Measurements from ENCODE around the gene KRT16.
"Not testable (repeated sequence)": the region's sequence is repeated elsewhere in the genome, so short reads cannot be mapped to it uniquely, and the experiment has no call there.

KRT16 gene

DNA sequence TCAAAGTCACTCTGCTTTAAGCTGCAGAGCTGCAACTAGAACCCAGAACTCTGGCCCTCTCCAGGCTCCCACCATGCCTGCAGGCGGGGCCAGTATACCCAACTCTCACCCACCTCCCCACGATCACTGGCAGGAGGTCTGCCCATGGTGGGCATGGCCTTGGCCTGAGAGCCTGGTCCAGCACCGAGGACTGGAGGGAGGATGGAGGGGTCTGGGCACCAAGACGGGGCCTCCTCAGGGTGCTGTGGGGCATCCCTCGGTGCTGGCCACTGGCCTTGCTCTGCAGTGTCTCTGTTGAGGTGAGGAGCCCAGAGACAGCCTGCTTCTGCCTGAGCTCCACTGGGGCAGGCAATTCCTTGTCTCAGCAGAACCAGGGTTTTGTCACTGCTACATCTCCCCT lies 1.5 kb upstream of the KRT16 start:
- no peak for DNase-seq

- DNase-seq = no peak
Measured at GRCh38 chr17:41613277-41614082, 913 bp upstream of the KRT16 start.

DNA sequence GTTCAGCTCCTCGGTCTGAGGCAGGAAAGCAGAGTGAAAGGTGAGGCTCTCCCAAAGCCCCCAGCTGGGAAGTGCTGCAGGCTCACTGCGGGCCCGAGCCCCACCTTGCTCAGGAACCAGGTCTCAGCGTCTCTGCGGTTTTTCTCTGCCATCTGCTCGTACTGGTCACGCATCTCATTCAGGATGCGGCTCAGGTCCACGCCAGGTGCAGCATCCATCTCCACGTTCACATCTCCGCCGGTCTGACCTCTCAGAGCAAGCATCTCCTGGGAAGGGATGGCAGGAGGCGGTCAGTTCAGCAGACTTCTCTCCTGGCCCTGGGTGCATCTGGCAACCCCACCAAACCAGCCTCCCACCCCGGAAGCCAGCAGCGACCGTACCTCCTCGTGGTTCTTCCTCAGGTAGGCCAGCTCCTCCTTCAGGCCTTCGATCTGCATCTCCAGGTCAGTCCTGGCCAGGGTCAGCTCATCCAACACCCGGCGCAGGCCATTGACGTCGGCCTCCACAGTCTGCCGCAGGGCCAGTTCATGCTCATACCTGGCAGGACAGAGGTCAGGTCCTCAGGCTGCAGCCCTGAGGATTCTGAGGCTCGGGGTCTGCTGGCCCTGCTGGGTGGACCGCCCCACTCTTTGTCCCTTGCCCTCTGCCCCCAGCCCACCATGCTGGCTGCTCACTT lies 1.5 kb downstream of the KRT16 start:
- no peak for DNase-seq

DNA sequence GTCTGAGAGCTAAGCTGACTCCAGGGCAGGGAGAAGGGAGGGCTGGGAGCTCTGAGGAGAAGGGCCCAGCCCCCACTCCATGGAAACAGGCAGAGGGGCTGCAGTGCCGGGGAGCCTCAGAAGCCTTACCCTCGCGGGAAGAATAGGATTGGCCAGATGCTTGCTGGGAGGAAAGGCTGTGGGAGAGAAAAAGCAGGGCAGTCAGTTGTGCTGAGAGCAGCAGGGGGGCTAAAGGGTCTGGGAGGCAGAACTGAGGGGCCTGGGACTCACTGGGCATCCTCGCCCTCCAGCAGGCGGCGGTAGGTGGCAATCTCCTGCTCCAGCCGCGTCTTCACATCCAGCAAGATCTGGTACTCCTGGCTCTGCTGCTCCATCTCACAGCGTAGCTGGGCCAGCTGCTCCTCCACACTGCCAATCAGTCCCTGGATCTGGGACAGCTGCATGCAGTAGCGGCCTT lies 2.5 kb downstream of the KRT16 start:
- not testable (repeated sequence) for DNase-seq

DNA sequence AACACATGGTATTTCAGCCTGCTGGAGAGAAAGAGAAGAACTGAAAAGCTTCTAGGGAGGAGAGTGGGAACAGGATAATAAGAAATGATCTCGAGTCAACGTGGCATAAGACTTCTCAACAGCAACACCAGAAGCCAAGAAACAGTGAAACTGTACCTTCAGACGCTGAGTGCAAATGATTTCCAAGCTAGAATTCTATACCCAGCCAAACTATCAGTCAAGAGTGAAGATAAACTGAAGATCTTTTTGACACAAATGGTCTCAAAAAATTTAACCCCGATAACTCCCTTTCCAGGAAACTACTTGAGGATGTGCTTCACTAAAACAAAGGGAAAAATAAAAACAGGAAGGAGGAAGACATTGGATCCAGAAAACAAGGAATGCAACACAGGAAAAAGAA lies 5.6 kb downstream of the KRT16 start:
- not testable (repeated sequence) for DNase-seq

DNA sequence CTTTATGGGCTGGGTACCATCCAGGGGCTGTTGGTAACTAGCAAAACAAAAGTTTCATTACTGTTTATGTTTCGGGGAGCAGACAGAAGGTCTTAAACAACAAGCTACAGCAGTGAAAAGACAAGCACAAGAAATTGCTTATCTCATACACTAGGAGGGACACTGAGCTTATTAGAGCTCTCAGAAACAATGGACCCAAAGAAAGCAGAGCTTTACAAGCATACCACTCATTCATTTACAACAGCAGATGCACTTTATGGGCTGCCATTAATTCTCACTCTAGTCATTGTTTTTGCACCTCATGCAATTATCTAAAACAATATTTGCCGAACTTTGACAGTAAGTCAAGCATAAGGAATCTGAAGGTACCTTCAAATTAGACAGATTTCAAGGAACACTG lies 10.0 kb downstream of the KRT16 start:
- no peak for DNase-seq

- no peak for DNase-seq
Measured at GRCh38 chr17:41600318-41600717, 12.2 kb downstream of the KRT16 start.

DNA sequence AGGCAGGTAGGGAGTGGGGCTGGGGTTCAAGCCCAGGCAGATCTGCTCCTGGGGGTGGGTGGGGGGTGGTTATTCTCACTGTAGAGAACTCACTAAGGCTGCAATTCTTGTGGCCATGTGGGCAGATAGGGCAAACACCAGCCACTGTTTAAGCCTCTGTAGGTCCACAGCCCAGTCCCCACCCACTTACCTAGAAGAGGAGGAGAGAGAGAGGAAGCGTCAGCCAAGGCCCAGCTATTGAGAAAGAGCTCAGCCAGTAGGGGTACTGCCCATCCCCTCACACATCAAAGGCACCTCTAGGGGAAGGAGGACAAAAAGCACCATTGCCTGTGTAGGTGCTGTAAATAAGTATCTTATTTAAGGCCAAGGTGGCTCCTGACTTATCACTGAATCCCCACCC lies 12.9 kb downstream of the KRT16 start:
- no peak for DNase-seq

DNA sequence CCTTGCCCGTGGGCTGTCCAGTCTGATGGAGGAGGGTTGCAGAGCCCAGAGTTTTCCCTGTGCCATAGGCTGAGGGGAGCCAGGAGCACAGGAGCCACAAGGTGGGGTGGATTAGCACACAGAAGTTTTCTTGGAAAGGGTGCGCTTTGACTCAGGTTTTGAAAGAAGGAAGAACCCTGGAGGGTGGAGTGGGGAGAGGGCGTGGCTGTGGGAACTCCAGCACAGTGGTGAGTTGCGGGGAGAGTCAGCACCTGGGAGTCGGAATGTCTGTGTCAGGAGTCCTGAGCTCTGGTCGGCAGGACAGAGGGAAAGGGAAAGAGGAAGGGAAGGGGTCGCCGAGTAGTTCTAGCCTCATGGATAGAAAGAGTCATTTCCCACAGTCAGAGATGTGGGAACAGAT lies 17.0 kb downstream of the KRT16 start:
- no peak for DNase-seq

GRCh38 chr17:41594363-41594915 lies 18.1 kb downstream of the KRT16 start:
- no peak for DNase-seq

GRCh38 chr17:41593306-41593981 lies 19.1 kb downstream of the KRT16 start:
- no peak for DNase-seq

- no peak for DNase-seq
Measured at GRCh38 chr17:41592601-41593305, 19.8 kb downstream of the KRT16 start.

- no peak for DNase-seq
Measured at GRCh38 chr17:41589301-41589700, 23.3 kb downstream of the KRT16 start.

DNA sequence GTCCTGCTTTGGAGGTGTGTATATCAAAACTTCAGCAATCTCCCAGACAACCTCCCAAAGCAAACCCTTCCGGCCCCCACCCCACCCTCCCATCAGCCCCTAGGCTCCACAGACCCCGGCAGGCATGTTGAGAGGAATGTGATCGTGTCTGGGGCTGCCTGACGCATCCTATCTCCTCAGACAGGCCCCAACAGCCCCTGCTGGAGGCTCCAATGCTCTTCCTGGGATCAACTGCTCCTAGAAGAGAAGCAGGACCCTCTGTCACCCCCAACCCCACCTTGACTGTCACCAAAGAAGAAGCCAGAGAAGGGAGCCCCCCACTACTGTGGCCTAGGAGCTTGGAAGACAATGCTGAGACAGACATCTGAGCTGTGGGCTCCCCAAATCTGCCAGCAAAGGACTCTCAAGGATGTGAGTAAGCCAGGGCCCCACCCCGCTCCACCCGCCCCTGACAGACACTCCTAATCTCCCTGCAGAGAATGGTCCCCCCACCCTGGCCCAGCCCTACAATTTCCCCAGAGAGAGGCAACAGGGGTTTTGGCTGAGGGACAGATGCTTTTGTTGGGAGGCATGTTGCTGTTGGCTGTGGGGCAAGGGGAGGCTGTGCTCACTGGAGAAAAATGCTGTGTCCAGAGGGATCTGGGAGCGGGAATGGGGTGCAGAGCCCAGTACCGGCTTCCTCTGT lies 24.3 kb downstream of the KRT16 start:
- no peak for DNase-seq

GRCh38 chr17:41586863-41587495 lies 25.6 kb downstream of the KRT16 start, which contains the start of gene KRT14:
KRT14 (minus strand) TSS chr17:41586895; CDS start chr17:41586834, 61 bp downstream.
- no peak for DNase-seq

GRCh38 chr17:41585301-41586056 lies 27.1 kb downstream of the KRT16 start:
- no peak for DNase-seq

DNA sequence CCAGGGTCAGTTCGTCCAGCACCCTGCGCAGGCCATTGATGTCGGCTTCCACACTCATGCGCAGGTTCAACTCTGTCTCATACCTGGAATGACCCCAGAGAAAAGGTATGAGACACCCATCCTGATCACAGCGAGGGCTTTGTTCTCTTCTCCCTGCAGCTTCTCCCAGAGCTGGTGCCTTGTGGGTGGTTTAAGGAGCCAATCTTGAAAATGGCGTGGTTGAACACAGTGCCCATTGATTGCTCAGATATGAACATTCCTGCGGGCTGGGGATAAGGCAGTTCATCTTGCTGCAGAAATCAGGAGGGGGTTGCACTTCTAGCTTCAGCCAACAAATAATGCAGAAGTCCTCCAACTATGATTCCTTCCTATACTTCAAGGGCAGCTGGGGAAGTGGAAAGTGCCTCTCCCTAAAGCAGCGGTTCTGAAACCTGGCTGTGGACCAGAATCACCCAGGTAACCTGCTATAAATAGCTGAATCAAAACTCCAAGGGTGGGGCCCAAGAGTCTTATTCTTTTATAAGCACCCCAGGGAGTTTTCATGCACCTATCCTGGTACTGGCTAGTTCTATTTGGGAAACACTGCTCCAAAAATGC lies 28.1 kb downstream of the KRT16 start:
- not testable (repeated sequence) for DNase-seq

DNA sequence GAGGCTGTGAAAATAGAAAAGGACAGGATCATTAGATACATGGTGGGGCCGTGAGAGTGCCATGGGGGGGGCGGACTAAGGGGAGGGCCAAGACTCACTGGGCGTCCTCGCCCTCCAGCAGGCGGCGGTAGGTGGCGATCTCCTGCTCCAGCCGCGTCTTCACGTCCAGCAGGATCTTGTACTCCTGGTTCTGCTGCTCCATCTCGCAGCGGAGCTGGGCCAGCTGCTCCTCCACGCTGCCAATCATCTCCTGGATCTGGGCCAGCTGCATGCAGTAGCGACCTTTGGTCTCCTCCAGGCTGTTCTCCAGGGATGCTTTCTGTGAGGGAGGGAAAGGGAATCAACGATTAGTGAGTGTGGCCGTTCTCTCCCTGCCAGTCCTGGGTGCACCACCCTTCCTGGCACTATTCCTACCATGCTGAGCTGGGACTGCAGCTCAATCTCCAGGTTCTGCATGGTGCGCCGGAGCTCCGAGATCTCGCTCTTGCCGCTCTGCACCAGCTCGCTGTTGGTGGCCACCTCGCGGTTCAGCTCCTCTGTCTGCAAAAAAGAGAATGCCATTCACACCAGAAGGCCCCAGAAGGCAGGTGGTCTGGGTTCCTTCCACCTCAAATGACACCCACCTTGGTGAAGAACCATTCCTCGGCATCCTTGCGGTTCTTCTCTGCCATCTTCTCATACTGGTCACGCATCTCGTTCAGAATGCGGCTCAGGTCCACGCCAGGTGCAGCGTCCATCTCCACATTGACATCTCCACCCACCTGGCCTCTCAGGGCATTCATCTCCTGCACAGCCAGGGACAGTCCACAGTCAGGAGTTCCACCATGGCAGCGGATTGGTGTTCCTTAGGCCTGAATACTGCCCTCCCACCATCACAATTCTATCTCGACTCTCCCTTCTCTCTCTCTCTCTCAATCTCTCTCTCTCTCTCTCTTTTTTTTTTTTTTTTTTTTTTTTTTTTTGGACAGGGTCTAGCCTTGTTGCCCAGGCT lies 29.1 kb downstream of the KRT16 start:
- DNase-seq = no peak
